Neural progenitor cell (in vitro differentiated cells): ENCODE measurements around the gene AZU1. TPM values are rescaled to one million over a fixed set of nuclear protein-coding genes. Genes with fewer than 3 reads are reported as not detected.

Experiments used
- DNase-seq: peaks from one replicate; pipeline ENCODE4 v3.0.0-alpha.2; 2016; ENCODE audit warnings: low spot score
- H2AFZ ChIP-seq: fragments of 200-600 bp; sonication (generic); replicated peaks from 2 replicates; pipeline ENCODE4 v1.6.1; 2016; ENCODE audit warnings: antibody characterized with exemption
- H3F3A ChIP-seq: fragments of 200-600 bp; sonication (generic); 2 replicates; pipeline ENCODE4 v1.6.1; 2016; ENCODE audit warnings: antibody characterized with exemption, low read depth
- H3K27ac ChIP-seq: fragments of 200-600 bp; sonication (generic); 2 replicates; pipeline ENCODE4 v1.5.1; 2016; ENCODE audit warnings: mild to moderate bottlenecking
- H3K27me3 ChIP-seq: fragments of 200-600 bp; sonication (generic); 2 replicates; pipeline ENCODE4 v1.6.1; 2016; ENCODE audit warnings: mild to moderate bottlenecking, moderate library complexity
- H3K36me3 ChIP-seq: fragments of 200-600 bp; sonication (generic); 2 replicates; pipeline ENCODE4 v1.5.1; 2016
- H3K4me1 ChIP-seq: fragments of 200-600 bp; sonication (generic); 2 replicates; pipeline ENCODE4 v1.6.1; 2016; ENCODE audit warnings: mixed run types
- H3K4me2 ChIP-seq: fragments of 200-600 bp; sonication (generic); 2 replicates; pipeline ENCODE4 v1.6.1; 2016
- H3K4me3 ChIP-seq: fragments of 200-600 bp; sonication (generic); 2 replicates; pipeline ENCODE4 v1.5.1; 2016
- H3K79me2 ChIP-seq: fragments of 200-600 bp; sonication (generic); 2 replicates; pipeline ENCODE4 v1.6.1; 2016; ENCODE audit warnings: low read depth
- H3K9ac ChIP-seq: fragments of 200-600 bp; sonication (generic); 2 replicates; pipeline ENCODE4 v1.6.1; 2016
- H3K9me3 ChIP-seq: fragments of 200-600 bp; sonication (generic); 2 replicates; pipeline ENCODE4 v1.5.1; 2016; ENCODE audit warnings: low read depth
- H4K20me1 ChIP-seq: fragments of 200-600 bp; sonication (generic); 2 replicates; pipeline ENCODE4 v1.6.1; 2016; ENCODE audit warnings: low read depth
- H3K27ac Mint-ChIP-seq: 3 replicates; pipeline ENCODE4 v1.8.0; 2021; ENCODE audit warnings: mixed read lengths
- H3K27me3 Mint-ChIP-seq: 2 replicates; pipeline ENCODE4 v1.8.0; 2022; ENCODE audit warnings: low read depth, mild to moderate bottlenecking, inconsistent platforms, moderate library complexity, mixed read lengths; ENCODE audit not compliant: insufficient read depth
- H3K36me3 Mint-ChIP-seq: 3 replicates; pipeline ENCODE4 v1.8.0; 2021; ENCODE audit warnings: mixed read lengths
- H3K4me1 Mint-ChIP-seq: 3 replicates; pipeline ENCODE4 v1.8.0; 2021; ENCODE audit warnings: mixed read lengths
- H3K4me3 Mint-ChIP-seq: 3 replicates; pipeline ENCODE4 v1.8.0; 2021; ENCODE audit warnings: mild to moderate bottlenecking, moderate library complexity, mixed read lengths
- H3K9me3 Mint-ChIP-seq: 3 replicates; pipeline ENCODE4 v1.8.0; 2020; ENCODE audit warnings: mixed read lengths
- CTCF ChIP-seq: fragments of 200-600 bp; sonication (generic); IDR thresholded peaks from 2 replicates; pipeline ENCODE4 v1.5.1; 2017; ENCODE audit warnings: antibody characterized with exemption, mild to moderate bottlenecking
- EZH2 ChIP-seq: fragments of 200-600 bp; sonication (generic); IDR thresholded peaks from 2 replicates; pipeline ENCODE4 v1.6.1; 2017; ENCODE audit warnings: antibody characterized with exemption, mild to moderate bottlenecking, moderate library complexity
- EZH2phosphoT487 ChIP-seq: fragments of 200-600 bp; sonication (generic); IDR thresholded peaks from 2 replicates; pipeline ENCODE4 v1.6.1; 2017; ENCODE audit warnings: antibody characterized with exemption
- total RNA-seq: library from RNA; depleted of rRNA; stranded (reverse); fragments of >200 nt; gene quantifications from 2 replicates; pipeline ENCODE4 v1.2.3, GENCODE V29; 2015; ENCODE audit warnings: low replicate concordance

The AZU1 gene
- total RNA-seq, 1 donor from 2014 or later, result 1.0 TPM

GRCh38 chr19:795073-795611 lies 32.5 kb upstream of the AZU1 start:
- H3K4me3 ChIP-seq, result no peak overlapping the region
- Mint-ChIP-seq H3K36me3 (peaks cover 3% of the 10 kb centered on the region), H3K9me3 (no peaks in the 10 kb centered on the region), H3K27me3 (peaks cover 9% of the 10 kb centered on the region), H3K27ac (no peak overlapping the region), H3K4me1 (peaks cover 25% of the 10 kb centered on the region), H3K4me3 (peak overlapping the region; percentile 70)
- no peaks in the 10 kb centered on the region for H3K27me3 ChIP-seq
- no peak for DNase-seq
- peaks cover 23% of the 10 kb centered on the region for H4K20me1 ChIP-seq
- H2AFZ ChIP-seq, result no peak overlapping the region
- peaks cover 30% of the 10 kb centered on the region for H3F3A ChIP-seq
- no peak overlapping the region for H3K4me2 ChIP-seq
- H3K27ac ChIP-seq, result no peak overlapping the region
- H3K9ac ChIP-seq, result no peak overlapping the region
- no peak for TF ChIP-seq CTCF
- no peak for TF ChIP-seq EZH2
- no peak for TF ChIP-seq EZH2phosphoT487
- H3K4me1 ChIP-seq, result peaks cover 13% of the 10 kb centered on the region
- H3K36me3 ChIP-seq, result no peaks in the 10 kb centered on the region
- no peaks in the 10 kb centered on the region for H3K9me3 ChIP-seq
- H3K79me2 ChIP-seq, result peaks cover 24% of the 10 kb centered on the region

- Histone ChIP-seq H3K4me1 (peaks cover 20% of the 10 kb centered on the region), H3K79me2 (peaks cover 31% of the 10 kb centered on the region), H3K9me3 (no peaks in the 10 kb centered on the region), H3K4me2 (peak overlapping the region; percentile 85), H3K27ac (no peak overlapping the region), H3K4me3 (peak overlapping the region; percentile 59), H3F3A (peaks cover 28% of the 10 kb centered on the region), H4K20me1 (peaks cover 31% of the 10 kb centered on the region), H3K9ac (no peak overlapping the region), H3K36me3 (no peaks in the 10 kb centered on the region), H2AFZ (no peak overlapping the region), H3K27me3 (no peaks in the 10 kb centered on the region)
- H3K27me3 Mint-ChIP-seq, result peaks cover 7% of the 10 kb centered on the region
- H3K36me3 Mint-ChIP-seq, result peaks cover 8% of the 10 kb centered on the region
- DNase-seq, result no peak
- no peak for TF ChIP-seq EZH2
- TF ChIP-seq EZH2phosphoT487, result no peak
- TF ChIP-seq CTCF, result no peak
- H3K9me3 Mint-ChIP-seq, result no peaks in the 10 kb centered on the region
- H3K4me1 Mint-ChIP-seq, result peaks cover 28% of the 10 kb centered on the region
- peak overlapping the region; percentile 70 for H3K4me3 Mint-ChIP-seq
- no peak overlapping the region for H3K27ac Mint-ChIP-seq
Observed at GRCh38 chr19:795691-796581, 31.7 kb upstream of the AZU1 start.

- Histone ChIP-seq H3F3A (peaks cover 23% of the 10 kb centered on the region), H3K79me2 (peaks cover 41% of the 10 kb centered on the region), H3K9ac (peak within 1 kb of the TSS; percentile 94), H4K20me1 (peaks cover 41% of the 10 kb centered on the region), H3K9me3 (no peaks in the 10 kb centered on the region), H3K36me3 (no peaks in the 10 kb centered on the region), H3K4me3 (peak within 1 kb of the TSS; percentile 89), H3K4me2 (peak within 1 kb of the TSS; percentile 94), H2AFZ (peak within 1 kb of the TSS; percentile 81), H3K27me3 (no peaks in the 10 kb centered on the region), H3K27ac (peak within 1 kb of the TSS; percentile 99), H3K4me1 (peaks cover 30% of the 10 kb centered on the region)
- Mint-ChIP-seq H3K27ac (peak within 1 kb of the TSS; percentile 87), H3K27me3 (peaks cover 3% of the 10 kb centered on the region), H3K36me3 (peaks cover 8% of the 10 kb centered on the region), H3K4me1 (peaks cover 29% of the 10 kb centered on the region), H3K9me3 (no peaks in the 10 kb centered on the region), H3K4me3 (peak within 1 kb of the TSS; percentile 97)
- peak; percentile 100 for DNase-seq
- TF ChIP-seq EZH2, result no peak
- no peak for TF ChIP-seq EZH2phosphoT487
- TF ChIP-seq CTCF, result no peak
Observed at GRCh38 chr19:796692-797527, 30.7 kb upstream of the AZU1 start, which contains the start of gene PTBP1. TSS of gene PTBP1 (plus strand) at chr19:797452. CDS start at chr19:797498, 46 bp downstream.
